HG03354 (cell line): ENCODE data around the gene CELF3.
"Not testable (repeated sequence)": the region's sequence is repeated elsewhere in the genome, so short reads cannot be mapped to it uniquely, and the experiment has no call there.

Source experiments
- ATAC-seq: cut with Tn5 transposase; IDR thresholded peaks from one replicate; pipeline ENCODE4 v1.9.1; 2021; ENCODE audit warnings: mild to moderate bottlenecking; ENCODE audit not compliant: unreplicated experiment, poor library complexity, severe bottlenecking

CELF3 gene

DNA sequence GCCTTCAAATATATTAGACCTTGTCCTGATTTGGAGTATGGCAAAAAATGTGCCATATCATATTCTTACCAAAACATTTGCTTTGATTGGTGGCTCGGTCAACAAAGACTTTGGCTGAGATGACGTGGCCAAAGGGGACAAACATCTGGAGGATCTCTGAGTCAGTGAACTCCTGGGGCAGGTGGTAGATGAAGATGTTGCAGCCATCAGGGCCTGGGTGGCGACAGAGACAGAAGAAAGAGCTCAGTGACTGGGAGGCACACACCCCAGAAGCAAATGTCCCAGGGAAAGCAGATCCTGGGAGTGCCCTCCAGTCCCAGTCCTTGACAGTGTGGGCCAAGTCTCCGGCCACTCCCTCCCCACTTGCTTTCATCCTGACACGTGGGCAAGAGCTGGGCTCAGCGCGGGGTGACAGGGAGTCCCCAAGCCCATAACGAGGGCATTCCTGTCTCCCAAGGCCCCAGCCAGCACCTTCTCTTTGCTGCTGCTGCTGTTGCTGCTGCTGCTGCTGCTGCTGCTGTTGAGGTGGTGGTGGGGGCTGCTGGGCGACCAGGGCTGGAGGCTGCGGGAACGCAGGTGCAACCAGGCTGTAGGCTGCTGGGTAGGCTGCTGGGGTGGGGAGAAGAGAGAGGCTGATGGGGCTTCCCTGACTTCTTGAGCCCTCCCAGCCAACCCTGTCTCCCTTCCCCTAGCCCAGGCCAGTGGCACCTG lies 10.7 kb downstream of the CELF3 start:
- ATAC-seq: no peak

DNA sequence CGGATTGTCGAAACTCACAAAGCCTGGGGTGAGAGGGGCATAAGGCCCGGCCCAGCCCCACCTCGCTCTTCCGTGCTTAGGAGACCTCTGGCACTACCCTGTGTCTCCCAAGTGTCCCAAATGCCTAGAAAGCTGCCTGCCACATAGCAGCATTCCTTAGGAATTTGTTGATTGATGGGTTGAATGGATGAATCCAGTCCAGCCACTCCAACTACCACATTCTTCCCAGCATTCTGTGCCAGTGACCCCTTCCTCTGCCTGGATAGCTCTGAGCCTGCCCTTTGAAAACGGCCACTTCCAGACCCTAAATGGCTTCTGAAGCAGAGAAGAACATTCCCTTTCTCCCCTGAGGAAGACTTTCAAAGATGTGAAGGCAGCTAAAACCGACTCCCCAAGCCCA lies 11.5 kb downstream of the CELF3 start:
- no peak for ATAC-seq

DNA sequence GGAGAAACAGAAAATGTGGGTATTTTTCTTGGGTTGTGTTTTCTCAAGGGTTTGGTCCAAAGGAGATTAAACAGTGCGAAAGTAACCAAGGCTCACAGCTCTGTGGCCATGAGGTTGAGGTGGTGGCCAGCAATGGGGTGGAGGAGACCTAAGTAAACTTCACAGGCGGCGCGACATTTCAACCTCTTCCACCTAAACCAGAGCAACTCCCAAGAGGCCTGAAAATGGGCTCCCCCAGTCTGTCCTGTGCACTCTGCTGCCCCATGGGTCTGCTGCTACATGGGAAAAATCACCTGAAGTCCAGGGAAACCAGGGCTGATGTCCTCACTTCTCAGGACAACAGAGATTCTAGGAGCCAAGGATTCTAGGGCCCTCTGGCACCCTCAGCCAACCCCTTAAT lies 12.4 kb downstream of the CELF3 start:
- no peak for ATAC-seq

DNA sequence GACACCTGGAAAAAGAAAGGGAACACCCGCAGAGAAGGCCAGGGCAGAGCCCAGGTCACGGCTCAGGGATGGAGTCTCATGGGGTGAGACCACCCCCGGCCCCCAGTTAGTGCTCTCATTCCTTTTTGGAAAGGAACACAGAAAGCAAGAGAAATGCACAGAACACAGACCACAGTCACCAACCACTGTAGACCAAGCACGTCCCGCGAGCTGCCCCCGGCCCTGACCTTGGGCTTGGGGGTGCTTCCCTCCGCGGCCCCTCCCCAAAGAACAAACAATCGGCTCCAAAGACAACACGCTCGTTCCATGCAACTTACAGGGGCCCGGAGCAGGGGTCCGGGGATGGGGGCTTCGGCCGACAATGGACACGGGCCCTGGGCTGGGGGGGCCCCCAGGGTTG lies 12.8 kb downstream of the CELF3 start:
- ATAC-seq: no peak

DNA sequence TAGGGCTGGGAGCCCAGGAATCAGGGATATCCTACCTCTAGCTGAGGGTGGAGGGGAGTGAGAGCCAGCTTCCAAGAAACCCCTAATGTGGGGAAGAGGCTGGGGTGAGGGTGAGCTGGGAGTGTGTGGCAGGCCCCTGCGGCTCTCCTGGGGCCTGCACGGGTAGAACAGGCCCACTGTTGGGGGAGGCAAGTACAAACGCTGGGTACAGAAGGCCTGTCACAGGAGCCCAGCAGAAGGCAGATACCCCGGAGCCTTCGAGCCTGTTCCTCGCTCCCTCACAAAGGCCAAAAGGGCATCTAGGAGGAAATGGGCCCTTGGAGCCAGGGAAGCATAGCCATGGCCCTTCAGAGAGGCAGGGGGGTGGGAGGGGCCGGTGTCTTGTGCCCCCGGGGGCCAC lies 13.7 kb downstream of the CELF3 start:
- no peak for ATAC-seq

DNA sequence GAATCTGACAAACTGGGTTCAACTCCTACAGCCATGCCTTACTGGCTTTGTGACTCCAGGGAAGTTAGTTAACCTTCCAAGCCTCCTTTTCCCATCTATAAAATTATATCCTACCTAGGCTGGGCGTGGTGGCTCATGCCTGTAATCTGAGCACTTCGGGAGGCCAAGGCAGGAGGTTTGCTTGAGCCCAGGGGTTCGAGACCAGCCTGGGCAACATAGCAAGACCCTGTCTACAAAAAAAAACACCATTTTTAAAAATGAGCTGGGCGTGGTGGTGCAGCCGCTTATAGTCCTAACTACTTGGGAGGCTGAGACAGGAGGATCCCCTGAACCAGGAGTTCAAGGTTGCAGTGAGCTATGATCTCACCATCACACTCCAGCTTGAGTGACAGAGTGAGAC lies 15.1 kb downstream of the CELF3 start:
- ATAC-seq: no peak

DNA sequence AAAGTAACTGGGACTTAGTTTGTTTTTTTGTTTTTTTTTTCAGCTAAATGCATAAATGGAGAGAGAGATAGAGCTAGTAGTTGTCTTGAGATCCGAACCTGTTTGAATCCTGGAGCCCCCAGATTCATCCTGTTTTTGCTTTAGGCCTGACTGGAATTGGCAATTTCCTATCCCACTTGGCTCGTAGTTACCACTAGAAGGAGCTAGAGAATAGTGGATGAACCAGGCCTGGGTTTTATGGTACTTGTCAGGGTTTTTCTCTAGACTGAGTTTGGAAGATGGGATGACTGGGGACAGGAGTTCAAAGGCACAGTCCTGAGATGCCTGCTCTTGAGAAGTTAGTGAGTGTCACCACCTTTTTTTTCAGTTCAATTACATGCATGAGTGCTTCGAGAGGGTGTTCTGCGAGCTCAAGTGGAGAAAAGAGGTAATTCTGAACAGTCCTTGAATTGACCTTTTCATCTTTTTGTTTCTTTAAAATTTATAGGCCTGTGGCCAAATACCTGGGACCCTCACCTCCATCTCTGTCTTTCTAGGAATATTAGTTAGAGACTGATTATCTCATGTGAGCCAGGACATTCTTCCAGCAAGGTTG lies 23.4 kb downstream of the CELF3 start:
- no peak for ATAC-seq

DNA sequence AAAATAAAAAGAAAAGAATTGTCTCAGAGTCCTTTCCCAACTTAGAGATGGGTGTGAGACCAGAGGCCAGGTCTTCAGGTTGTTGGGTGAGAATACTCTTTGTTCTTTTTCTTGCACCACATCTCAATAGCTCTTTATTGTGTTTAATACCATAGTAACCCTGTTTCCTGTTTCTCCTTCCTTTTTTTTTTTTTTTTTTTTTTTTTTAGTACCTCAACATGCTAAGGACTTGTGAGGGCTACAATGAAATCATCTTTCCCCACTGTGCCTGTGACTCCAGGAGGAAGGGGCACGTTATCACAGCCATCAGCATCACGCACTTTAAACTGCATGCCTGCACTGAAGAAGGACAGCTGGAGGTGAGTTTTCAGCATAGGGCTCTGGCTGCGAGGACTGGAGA lies 24.4 kb downstream of the CELF3 start:
- no peak for ATAC-seq

DNA sequence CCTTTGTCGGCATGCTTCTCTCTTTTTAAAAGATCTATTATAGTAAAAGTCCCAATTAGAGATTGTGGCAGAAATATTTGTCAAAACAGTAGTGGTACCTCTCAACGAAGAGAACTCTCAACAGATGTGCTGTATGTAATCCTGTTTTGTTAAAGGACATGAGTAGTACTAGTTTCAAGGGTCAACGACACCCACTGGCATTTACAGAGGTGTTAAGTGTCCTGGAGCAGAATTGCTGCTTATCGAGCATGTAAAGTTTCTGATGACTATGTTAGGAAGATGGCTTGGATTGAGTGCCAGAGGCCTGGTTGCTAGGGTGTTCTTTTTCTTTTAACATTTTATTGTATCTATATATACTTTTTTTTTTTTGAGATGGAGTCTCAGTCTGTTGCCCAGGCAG lies 27.1 kb downstream of the CELF3 start:
- no peak for ATAC-seq

DNA sequence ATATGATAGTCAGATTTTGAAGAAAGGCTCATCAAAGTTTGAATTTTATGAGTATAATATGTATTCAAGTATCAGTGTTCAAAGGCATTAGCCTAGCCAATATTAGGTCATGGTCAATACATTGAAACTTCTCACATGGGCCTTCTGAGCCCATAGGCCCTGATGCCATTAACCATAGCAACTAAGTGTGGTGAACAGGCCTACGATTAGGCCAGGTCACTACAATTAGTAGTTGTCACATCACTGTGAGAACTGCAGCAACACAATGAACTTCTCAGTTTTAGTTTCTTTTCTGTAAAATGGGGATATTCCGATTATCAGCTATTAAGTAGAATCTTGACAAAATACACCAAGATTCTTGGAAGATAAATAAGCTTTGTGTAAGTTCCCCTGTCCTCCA lies 30.0 kb downstream of the CELF3 start:
- no peak for ATAC-seq

DNA sequence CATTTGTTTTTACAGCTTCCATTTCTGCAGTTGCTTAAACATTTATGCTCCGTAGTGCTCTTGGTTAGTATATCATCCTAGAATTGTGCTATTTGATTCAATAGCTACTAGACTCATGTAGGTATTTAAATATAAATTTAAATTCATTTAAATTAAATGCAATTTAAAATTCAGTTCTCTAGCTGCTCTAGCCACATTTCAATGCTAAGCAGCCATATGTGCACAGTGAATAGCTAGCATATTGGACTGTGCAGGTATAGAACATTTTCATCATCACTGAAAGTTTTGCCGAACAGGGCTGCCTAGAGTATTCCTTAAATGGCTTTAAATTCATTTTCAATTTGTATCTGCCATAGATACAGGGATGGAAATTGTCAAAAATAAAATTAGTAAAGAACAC lies 32.5 kb downstream of the CELF3 start:
- ATAC-seq: no peak

DNA sequence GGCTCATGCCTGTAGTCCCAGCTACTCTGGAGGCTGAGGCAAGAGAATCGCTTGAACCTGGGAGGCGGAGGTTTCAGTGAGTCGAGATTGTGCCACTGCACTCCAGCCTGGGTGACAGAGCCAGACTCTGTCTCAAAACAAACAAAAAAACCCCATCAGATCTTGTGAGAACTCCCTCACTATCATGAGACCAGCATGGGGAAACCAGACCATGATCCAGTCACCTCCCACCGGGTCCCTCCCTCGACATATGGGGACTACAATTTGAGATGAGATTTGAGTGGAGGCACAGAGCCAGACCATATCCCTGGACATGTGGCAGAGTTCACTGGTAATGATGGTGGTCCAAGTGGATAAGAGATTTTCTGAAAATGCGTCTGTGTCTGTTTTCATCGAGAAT lies 33.7 kb downstream of the CELF3 start:
- not testable (repeated sequence) for ATAC-seq

DNA sequence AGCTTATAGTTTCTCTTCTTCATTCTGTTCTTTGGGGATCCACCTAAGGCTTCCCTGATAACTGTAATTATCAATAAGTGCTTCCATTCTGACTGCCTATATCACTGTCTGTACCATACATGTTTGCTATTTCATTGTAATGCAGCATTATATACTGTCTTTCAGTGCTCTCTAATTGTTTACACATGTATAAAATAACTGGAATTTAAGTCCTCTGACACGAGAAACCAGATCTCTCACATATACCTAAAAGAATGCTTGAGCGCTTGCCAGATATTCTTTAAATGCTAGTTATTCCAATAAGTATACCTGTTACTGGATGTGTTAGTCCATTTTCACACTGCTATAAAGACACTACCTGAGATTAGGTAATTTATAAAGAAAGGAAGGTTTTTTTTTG lies 34.7 kb downstream of the CELF3 start:
- no peak for ATAC-seq

DNA sequence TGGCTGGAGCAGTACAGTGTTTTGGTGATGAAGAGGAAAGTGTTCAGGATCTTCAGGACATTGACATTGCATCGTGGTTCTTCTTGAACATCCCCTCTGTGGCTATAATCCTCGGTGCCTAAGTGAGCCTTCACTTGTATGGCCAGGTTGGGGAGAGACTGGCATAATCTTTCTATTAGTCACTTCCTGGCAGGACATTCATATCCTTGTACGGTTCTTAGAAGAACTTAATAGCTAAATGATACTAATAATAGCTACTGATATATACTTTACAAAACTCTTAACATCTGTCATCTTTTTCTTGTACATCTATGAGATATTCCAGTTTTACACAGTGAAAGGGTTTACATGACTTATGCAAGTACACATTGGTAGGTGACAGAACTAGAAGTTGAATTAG lies 35.8 kb downstream of the CELF3 start:
- no peak for ATAC-seq

DNA sequence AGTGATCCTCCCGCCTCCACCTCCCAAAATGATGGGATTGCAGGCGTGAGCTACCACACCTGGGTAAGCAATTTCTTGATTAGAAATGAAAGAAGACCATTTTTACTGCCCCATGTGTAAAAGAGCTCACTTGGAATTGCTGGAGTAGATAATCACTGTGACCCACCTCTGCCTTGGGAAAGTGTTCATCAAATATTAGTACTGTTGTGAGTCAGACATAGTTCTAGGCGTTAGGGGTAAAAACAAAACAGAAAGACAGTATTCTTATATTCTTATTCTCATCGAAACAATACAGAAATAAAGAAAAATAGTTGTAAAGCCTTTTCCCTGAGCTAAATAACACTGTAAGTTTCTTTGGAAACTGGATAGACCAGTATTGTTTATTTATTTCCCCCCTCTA lies 36.2 kb downstream of the CELF3 start:
- ATAC-seq: no peak

DNA sequence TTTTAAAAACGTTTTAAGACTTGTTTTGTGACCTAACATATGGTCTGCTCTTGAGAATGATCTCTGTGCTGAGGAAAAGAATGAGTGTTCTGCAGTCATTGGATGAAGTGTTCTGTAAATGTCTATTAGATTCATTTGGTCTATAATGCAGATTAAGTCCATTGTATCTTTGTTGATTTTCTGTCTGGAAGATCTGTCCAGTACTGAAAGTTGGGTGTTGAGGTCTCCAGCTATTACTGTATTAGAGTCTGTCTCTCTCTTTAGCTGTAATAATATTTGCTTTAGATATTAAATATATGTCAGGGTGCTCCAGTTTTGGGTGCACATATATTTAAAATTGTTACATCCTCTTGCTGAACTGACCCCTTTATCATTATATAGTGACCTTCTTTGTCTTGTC lies 43.2 kb downstream of the CELF3 start:
- ATAC-seq: no peak

DNA sequence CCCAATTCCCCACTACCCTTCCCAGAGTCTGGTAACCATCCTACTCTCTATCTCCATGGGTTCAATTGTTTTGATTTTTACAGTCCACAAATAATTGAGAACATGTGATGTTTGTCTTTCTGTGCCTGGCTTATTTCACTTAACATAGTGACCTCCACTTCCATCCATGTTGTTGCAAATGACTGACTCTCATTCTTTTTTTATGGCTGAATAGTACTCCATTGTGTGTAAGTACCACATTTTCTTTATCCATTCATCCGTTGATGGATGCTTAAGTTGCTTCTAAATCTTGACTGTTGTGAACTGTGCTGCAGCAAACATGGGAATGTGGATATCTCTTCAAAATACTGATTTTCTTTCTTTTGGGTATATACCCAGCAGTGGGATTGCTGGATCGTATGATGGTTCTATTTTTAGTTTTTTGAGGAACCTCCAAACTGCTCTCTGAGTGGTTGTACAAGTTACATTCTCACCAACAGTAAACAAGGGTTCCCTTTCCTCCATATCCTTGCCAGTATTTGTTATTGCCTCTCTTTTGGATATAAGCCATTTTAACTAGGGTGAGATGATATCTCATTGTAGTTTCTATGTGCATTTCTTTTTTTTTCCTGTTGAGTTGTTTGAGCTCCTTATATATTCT lies 46.4 kb downstream of the CELF3 start:
- ATAC-seq: not testable (repeated sequence)

DNA sequence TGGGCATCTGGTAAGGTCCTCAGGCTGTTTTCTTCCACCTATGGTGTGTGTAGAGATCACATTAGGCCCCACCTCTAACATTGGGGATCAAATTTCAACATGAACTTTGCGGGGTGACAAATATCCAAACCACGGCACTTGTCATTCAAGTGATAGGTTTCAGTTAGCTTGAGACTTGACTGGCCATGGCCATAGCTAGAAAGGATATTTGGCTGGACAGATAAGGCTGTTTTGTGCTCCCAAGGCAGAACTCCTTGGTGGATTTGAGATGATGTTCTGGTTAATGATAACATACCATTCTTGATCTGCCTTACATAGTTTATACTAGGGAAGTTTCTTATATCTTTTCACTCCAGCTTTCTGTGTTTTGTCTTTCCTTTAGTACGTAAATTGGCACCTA lies 48.5 kb downstream of the CELF3 start:
- no peak for ATAC-seq

DNA sequence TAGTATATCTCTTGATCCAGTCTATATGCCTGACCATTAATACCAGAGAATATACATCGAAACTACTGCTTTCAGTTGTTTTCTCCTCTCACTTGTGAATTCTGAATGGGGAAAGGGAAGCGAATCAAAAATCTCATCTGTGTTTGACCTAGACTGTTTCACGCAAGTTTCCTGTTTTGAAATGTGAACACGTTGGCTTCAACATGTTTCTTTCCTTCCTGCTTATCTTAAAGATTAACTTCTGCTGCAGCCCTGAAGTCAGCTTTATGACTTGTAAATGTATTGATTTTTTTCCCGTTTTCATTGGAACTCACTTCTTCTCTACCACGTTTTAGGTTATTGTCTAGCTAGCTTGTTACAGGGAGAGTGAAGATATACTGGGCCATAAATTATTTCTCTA lies 54.9 kb downstream of the CELF3 start:
- no peak for ATAC-seq

DNA sequence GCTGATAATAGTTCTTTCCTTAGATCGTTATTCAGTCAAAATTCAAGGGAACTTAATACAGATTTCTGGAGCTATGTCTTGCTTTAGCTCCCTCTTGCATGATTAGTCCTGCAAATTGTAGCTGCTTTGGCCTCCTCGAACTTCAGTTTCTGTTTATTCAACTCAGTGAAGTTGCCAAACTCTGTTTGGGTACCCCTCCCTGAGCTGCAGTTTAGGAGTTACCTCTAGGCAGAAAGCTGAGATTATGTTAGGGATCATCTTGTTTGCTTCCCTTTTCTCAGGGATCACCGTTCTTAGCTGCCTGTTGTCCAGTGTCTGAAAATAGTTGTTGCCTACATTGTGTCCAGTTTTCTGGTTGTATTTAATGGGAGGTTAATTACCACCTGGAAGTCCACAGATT lies 61.2 kb downstream of the CELF3 start:
- ATAC-seq: no peak

DNA sequence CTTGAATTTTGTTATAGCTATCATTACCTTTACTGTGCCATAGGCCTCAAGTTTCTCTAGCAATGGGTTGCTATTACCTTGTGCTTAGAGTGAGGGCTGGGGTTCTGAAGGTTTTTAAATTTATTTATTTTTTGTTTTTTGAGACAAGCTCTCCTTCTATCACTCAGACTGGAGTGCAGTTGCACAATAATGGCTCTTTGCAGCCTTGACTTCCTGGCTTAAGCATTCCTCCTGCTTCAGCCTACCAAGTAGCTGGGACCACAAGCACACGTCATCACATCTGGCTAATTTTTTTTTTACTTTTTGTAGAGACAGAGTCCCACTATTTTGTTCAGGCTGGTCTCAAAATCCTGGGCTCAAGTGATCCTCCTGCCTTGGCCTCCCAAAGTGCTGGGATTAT lies 63.2 kb downstream of the CELF3 start:
- no peak for ATAC-seq
